Endometrial microvascular endothelial cells (primary cell): ENCODE measurements around the gene ANK3. TPM values are rescaled to one million over a fixed set of nuclear protein-coding genes. Genes with fewer than 3 reads are reported as not detected.

Source experiments
- in situ Hi-C: cut with HindIII; loops from 2 replicates; pipeline ENCODE4 v1.10.0; 2017; ENCODE audit warnings: low sequenced_read_pairs, low pct_unique_long_range_greater_than_20kb; ENCODE audit errors: inconsistent ontology term
- total RNA-seq: library from RNA; depleted of rRNA; stranded (reverse); fragments of >200 nt; gene quantifications from one replicate; pipeline ENCODE4 v1.2.3, GENCODE V29; 2015; ENCODE audit errors: inconsistent ontology term

Gene ANK3
- total RNA-seq, 1 donor from 2014 or later: 6.5 TPM

DNA sequence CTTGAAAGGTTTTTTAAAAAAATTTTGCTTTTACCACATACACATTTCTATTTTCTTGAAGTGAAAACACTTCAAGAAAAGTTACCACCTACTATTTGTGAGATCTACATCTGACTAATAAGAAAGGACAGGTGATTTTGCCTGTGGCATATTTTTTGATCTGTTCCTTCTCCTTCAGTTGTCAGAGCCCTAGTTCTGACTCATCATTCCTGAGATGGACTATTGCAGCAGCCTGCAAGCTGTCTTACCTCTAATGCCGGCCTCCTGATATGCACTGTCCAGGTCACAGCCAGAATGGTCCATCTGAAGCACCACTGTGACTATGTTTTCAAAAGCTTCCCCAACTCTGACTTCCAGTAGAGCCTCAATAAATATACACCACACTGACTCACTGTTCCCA, 28.2 kb upstream of the ANK3 start:
- in situ Hi-C loops: no loop called here

DNA sequence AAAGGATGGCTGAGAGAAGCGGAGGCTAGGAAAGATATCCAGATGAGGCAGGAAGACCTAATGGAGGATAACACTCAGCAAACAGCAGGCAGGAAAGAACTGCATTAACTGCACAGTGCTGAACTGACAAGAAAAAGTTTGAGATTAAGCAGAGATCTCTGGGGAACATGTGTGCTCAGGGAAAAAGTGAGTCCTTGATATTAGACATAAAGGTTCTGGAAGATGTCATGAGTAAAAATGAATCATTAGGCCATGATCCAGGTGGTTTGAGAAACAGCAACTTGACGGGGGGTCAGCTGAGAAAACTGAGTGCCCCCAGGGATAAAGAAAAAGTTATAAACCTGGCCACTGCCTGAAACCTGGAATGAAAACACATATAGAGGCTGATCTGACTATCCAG, 27.3 kb upstream of the ANK3 start:
- in situ Hi-C loops: no loop called here

DNA sequence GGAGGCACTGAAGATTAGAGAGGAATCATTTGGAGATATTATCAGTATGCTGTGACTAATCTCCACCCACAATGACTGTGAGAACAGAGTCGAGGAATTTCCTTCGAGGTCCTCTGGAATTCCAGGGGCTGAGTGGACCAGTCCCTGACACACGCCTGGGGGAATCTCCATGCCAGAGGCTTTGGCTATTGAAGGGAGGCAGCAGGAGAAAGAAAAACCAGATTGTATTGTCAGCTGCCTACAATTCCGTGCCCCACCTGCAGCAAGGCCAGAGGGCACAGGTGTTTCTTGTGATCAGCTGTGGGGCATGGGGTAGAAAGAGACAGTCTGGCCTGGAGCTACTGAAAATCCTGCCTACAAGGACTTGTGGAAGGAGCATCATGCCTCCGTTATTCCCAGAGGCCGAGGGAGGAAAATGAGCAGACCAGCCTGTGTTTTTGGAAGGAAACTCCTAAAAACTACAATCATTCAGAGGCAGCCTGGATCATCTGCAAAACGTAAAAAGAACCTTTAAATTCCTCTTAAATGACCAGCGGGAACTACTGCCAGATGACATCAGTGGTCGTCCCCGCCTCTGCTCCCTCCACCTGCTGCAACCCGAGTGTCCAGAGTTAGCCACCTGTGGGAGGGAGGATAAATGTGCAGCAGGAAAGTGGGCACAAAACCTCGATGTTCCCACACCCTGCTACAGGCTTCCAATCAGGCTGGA, 25.4 kb upstream of the ANK3 start:
- in situ Hi-C loops: no loop called here

DNA sequence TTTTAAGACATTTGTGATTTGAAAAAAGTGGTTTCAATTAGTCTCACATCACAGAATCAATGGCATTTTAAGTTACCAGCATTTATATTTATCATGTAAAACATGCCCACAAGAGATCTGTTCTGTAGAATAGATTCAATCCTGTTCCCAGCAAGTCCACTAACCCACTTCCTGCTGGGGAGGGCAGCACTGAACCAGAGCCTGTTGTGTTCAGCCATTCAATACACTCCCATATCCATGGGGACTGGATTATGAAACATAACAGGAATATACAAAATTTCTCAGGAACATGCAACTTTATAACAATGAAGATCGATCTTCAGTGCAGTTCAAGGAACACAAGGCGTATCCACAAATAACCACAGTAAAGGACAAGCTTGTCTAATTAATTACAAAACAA, 24.4 kb upstream of the ANK3 start:
- in situ Hi-C loops: no loop called here

DNA sequence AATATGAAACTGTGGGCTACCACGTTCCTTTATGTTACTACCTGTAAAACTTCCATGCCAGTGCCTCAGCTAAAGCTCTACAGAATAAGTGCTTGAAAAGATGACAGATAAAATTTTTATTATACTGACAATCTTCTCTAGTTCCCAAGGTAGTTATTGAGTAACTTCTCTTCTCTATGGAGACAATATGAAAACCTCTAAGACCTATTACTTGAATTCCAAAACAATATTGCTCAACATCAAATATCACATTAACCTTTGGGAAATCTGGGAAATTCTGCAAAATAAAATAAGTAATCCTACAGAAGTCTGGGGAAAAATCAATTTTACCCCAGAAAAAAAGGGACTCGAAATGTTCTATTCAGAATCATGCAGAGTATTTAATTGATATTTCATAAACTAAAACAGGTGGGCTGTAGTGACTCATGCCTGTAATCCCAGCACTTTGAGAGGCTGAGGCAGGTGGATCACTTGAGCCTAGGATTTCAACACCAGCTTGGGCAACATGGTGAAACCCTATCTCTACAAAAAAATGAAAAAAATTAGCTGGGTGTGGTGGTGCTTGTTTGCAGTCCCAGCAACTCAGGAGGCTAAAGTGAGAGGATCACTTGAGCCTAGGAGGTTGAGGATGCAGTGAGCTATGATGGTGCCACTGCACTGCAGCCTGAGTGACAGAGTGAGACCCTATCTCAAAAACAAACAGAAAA, 23.8 kb upstream of the ANK3 start:
- in situ Hi-C loops: no loop called here

DNA sequence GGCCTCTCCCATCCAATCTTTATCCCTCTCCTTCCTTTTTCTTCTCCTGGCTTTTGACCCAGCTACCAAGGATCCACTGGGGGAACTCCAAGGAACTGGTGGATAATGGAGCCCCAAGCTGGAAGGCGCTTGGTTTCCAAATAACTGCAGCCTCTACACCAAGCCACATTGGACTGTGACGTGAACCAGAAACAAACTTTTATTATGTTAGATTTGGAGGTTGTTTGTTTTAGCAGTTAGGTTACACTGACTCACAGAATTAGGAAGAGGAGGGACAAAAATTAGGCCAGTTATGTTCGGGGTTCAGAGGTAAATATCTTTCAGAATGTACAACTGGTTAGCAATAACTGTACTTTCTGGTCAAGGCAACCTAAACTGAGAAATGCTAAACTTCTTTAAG, 21.3 kb upstream of the ANK3 start:
- in situ Hi-C loops: no loop called here

DNA sequence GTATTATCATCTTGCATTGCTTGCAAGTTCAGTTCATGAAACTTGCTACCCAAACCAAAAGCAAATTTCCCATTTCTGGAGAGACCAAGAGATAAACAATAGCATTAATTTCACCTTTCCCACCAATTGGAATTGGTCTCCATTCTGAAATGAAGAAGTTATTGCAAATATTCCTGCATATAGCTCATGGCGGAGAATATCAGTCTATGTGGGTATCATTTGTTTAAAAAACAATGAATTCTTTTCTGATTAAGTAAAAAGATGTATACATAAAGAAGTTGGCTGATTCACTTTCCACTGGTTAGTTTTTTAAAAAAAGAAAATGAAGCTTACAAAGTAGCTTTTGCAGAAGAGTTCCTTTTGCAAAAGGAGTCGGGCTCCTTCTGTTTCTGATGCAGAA, 19.5 kb upstream of the ANK3 start:
- in situ Hi-C loops: no loop called here

DNA sequence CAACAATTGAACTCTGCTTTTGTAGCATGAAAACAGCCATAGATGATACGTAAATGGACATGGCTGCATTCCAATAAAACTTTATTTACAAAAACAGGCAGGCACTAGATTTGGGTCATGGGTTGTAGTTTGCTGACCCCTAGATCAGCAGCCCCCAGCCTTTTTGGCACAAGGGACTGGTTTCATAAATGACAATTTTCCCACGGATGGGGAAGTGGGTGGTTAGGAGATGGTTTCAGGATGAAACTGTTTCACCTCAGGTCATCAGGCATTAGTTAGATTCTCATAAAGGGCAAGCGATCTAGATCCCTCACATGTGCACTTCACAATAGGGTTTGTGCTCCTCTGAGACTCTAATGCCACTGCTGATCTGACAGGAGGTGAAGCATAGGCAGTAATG, 16.5 kb upstream of the ANK3 start:
- in situ Hi-C loops: no loop called here

DNA sequence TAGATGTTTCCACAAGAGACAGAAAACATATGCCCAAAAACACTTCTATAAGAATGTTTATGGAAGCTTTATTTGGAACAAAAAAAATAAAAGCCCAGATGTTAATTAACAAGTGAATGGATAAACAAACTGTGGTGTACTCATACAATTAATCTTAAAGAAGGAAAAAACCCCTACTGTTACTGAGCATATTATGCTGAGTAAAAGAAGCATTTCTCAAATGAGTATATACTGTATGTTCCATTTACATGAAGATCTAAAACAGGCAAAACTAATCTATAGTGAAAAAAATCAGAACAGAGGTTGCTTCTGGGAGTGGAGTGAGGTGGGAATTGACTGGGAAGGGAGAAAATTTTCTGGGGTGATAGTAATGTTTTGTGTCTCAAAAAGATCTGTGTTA, 15.5 kb upstream of the ANK3 start:
- in situ Hi-C loops: no loop called here

DNA sequence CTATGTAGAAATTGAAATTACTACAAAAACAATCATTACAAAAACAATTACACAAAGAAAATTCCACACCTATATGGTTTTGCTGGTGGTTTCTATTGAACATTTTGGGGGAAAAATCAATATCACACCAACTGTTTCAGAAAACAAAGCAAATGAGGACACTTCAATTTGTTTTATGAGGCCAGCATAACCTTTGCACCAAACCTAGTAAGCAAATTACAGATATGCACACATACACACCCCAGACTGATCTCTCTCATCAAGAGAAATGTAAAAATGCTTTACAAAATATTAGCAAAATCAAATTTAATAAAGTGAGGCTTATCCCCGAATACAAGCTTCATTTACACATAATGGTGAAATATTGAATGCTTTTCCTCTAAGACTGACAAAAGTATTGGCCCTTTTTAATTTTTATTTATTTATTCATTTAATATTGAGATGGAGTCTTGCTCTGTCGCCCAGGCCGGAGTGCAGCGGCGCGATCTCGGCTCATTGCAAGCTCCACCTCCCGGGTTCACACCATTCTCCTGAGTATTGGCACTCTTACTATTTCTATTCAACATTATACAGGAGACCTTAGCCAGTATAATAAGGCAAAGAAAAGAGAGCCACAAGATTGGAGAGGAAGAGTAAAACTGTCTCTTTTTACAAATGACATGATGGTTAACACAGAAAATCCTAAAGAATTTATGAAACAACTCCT, 13.6 kb upstream of the ANK3 start:
- in situ Hi-C loops: no loop called here

DNA sequence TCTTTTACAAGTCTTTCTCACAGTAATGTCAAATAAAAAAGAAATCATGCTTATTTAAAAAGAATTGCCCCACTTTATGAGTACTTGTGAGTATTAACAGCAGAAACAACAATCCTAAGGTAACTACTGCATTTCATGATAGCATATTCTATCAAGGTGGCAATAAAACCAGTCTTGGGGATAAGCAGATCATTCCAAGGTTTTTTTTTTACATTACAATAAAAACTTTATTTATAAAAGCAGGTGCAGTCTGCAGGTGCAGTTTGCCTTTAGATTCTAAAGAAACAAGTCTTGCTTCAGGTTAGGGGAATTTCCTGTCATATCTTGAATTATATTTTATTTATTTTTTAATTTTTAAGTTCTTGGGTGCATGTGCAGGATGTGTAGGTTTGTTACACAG, 10.7 kb upstream of the ANK3 start:
- in situ Hi-C loops: no loop called here

DNA sequence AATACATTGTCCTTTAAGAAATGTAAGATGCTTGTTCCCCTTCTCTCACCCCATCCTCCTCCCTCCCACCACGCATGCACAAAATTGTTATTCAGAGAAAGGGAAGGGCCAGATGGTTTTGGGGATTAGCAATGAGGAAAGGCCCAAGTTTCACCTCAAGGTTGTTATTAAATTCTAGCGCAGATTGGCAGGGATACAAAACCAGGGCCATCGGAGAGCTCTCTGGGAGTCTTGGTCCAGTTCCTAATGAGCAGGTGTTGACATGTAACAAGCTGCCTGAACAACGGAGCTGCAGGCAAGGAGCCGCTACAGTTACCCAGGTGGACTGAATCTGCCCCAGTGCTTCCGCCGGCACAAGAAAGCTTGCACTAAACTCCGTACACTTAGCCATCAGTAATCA, 9.7 kb upstream of the ANK3 start:
- in situ Hi-C loops: no loop called here

DNA sequence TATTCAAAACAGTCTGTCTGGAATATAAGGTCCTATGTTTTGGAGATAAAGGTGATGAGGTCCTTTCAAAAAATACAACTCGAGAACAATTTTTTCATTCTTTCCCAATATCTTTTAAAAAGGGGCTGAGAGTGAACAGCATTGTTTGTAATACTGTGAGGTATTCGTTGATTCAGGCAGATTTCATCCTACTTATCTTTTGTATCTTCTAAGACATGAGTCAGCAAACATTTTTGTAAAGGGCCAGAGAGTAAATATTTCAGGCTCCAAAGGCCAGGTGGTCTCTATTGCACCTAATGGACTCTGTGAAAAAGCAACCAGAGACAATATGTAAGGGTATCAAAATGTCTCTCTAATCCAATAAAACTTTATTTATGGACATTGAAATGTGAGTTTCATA, 8.1 kb upstream of the ANK3 start:
- in situ Hi-C loops: no loop called here

DNA sequence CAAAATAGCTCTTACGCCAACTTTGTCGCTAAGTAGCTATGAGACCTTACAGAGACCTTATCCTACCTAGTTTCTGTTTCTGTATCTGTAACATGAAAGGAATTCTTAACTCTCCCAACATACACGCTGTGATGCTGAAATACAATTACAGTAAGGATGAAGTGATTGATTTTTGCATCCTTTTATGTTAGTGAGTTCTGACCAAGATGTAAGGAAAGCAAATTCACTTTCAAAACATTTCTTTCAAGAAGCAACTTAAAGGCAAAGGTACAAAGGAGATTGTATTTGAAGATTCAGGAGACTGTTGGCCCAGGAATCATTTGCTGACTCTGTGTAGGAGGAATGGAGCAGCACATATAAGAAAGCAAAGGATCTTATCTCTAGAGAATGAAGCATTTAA, 7.1 kb upstream of the ANK3 start:
- in situ Hi-C loops: no loop called here

DNA sequence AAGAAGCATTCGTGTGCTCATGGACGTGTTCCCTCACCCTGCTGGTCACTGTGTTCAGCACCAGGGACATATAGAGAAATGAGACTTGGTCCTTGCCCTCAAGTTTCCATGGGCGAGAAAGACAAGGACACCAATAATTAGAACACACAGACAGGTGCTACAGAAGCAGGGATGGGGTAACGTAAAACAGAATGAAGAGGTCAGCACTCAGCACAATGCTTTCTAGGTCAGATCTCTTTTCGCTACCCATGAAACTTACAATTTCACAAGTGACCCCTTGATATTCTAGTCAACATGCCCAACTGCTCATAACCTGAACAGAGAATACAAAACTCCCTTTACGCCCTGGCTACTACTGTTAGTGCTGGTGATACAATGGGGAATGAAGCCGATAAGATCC, 6.0 kb upstream of the ANK3 start:
- in situ Hi-C loops: no loop called here

DNA sequence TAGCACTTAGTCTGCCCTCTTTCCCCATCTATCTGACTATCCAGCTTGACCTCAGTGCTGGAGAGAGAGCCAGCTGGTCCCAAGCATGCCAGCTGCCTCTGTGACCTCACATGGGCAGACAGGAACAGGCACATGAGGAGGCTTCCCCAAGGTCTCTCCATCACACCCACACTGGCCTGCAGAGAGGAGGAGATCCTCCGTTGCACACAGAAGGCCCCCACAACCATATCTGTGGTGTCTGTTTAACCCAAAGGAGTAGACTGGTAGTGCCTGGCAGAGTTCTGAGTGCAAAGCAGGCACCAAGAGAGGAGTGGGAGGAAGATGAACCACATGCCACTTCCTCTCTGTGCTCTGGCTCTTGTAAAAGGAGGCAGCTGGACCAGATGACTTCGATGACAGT, 4.8 kb upstream of the ANK3 start:
- in situ Hi-C loops: no loop called here

DNA sequence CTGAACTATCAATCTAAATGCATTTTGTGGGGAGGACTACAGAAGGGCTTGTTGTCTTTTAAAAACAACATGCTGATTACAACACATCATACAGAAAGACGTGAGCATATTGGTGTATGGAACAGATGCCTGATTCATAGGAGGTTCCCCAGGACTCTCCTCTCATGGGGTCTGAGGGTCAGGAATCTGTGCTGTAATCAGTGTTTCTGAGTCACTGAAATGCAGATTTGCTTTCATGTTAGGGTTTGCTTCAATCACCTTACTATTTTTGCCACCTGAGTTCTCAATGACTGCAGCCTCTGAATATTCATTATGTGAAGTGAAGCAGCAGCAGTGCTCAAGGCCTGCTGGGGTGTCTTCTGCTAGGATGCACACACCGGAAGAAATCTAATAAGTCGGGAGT, 550 bp upstream of the ANK3 start:
- in situ Hi-C loops: no loop called here

DNA sequence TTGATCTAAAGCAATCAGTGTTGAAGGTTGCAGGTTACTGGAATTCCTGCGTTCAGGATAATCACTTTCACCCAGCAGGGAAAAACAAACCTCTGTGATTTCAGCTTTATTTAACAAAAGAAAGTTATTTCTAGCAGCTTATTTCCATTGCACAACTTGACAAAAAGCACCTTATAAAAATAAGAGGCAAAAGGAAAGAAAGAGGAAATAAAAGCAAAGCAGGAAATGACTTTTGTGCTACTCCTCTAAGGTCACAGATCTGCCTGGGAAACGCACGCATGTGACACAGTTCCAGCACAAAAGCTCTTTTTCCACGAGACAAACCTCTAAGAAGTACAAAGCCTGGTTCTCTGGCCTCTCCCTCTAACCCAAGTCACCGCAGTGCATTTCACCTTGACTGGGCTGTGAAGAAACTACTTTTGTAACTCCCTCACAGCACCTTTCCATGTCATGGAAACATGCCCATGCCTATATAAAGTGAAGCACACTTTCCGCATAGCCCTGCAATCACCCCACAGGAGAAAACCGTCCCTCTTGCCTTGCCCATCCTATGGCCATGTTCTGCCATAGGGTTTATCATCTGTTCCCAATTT, 870 bp downstream of the ANK3 start:
- in situ Hi-C loops: no loop called here

DNA sequence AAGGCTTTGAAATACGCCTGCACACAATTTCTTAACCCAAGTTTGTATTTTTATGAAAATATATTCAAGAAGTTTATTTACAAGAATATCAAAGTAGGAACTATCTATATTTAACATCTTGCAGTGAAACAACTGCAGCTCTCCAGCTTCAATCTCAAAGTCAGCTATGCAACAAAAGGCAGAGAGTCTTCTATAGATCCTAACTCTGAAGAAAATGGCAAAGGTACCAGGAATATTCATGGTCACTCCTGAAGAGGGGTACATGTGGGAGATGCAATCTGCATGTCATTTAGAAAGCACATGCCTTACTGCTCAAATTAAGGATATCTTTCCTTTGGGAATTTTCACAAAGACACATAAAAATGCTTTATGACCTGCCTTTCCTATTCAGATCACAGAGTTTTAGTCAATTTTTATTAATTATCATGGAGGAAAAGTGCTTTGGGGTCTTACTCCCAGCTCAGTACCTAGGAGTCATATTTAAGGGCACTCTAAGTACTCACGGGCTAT, 1.5 kb downstream of the ANK3 start:
- in situ Hi-C loops: no loop called here

DNA sequence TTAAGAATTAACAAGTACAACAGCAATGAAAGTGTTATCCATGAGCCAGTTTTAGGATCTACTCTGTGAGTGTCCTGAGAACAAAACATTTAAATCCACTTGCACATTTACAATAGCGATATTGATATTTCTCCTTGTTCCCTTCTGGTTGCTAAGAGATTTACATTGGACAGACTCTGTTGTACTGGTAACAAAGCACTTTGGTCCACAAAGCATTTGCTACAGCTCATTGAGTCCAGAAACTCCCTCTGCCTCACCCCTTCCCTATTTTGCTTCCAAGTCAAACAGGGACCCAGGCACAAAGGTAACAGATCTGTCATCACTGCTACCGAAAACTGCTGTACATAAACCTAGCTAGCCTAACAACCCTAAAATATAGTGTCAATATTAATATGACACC, 2.1 kb downstream of the ANK3 start:
- in situ Hi-C loops: no loop called here
